WI38 (cell line): ENCODE measurements around the gene DUSP8.

Experiments used
- H3K4me3 ChIP-seq: 2 replicates; pipeline ENCODE4 v1.5.1; 2011; ENCODE audit warnings: low read depth, mild to moderate bottlenecking, control low read depth, low read length
- CTCF ChIP-seq: IDR thresholded peaks from 2 replicates; pipeline ENCODE4 v1.5.1; 2012; ENCODE audit warnings: low read depth, mild to moderate bottlenecking, control low read depth, low read length

Gene DUSP8

GRCh38 chr11:1523077-1523476, 49.0 kb downstream of the DUSP8 start:
- no peak for TF ChIP-seq CTCF
- no peak overlapping the region for H3K4me3 ChIP-seq

- H3K4me3 ChIP-seq: no peak overlapping the region
- no peak for TF ChIP-seq CTCF
Observed at GRCh38 chr11:1522081-1522424, 50.0 kb downstream of the DUSP8 start.

GRCh38 chr11:1521382-1522080, 50.5 kb downstream of the DUSP8 start:
- TF ChIP-seq CTCF: no peak

GRCh38 chr11:1520663-1521267, 51.3 kb downstream of the DUSP8 start:
- no peak overlapping the region for H3K4me3 ChIP-seq
- TF ChIP-seq CTCF: no peak

More at GRCh38 chr11:1521382-1522080, 50.5 kb downstream of the DUSP8 start:
- H3K4me3 ChIP-seq: no peak overlapping the region

- H3K4me3 ChIP-seq: no peak overlapping the region
- no peak for TF ChIP-seq CTCF
Observed at GRCh38 chr11:1520209-1520662, 51.8 kb downstream of the DUSP8 start.

- H3K4me3 ChIP-seq: no peak overlapping the region
- TF ChIP-seq CTCF: no peak
Observed at GRCh38 chr11:1519028-1520010, 52.8 kb downstream of the DUSP8 start.

GRCh38 chr11:1518301-1518700, 53.8 kb downstream of the DUSP8 start:
- no peak for TF ChIP-seq CTCF
- no peak overlapping the region for H3K4me3 ChIP-seq
